Fibroblast of mammary gland (primary cell): ENCODE results near the gene ASGR1.
A peak's percentile ranks its signal among the peaks of the same experiment; 100 is the strongest.

Source experiments
- DNase-seq: peaks from one replicate; pipeline ENCODE4 v3.0.0-alpha.2; 2010; ENCODE audit warnings: low read depth
- H3K4me3 ChIP-seq: 2 replicates; pipeline ENCODE4 v1.5.1; 2011; ENCODE audit warnings: low read depth, mild to moderate bottlenecking, low read length, moderate library complexity; ENCODE audit not compliant: control insufficient read depth
- TF ChIP-seq, protein P1 (sequence below): conservative IDR thresholded peaks from 2 replicates; pipeline ENCODE4 v1.5.1; 2011; ENCODE audit warnings: low read depth, low read length, inconsistent platforms; ENCODE audit not compliant: control insufficient read depth, insufficient read depth

Gene ASGR1

DNA sequence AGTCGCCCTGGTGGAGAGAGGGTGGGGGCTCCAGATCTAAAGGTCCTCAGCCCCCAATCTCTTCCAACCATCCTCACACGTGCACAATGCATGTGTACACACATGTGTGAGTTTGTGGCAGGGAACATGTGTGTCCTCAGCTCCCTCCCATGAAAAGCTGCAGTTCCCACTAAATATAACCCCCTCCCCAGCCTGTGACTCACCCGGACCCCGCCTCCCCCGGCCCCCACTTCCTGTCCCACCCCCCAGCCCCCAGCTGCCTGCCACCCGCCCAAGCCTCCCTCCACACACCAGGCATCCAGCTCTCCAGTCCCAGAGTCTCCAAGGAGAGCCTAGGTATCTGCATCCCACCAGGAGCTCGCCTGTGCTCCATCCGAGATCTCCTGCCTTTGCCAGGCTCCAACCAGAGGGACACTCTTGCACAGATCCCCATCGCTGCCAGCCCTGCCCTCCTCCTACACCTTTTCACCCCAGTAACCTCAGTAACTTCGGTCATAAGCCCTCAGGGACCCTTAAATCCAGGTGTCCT is 36.5 kb upstream of the ASGR1 start:
- TF ChIP-seq, protein P1, sequence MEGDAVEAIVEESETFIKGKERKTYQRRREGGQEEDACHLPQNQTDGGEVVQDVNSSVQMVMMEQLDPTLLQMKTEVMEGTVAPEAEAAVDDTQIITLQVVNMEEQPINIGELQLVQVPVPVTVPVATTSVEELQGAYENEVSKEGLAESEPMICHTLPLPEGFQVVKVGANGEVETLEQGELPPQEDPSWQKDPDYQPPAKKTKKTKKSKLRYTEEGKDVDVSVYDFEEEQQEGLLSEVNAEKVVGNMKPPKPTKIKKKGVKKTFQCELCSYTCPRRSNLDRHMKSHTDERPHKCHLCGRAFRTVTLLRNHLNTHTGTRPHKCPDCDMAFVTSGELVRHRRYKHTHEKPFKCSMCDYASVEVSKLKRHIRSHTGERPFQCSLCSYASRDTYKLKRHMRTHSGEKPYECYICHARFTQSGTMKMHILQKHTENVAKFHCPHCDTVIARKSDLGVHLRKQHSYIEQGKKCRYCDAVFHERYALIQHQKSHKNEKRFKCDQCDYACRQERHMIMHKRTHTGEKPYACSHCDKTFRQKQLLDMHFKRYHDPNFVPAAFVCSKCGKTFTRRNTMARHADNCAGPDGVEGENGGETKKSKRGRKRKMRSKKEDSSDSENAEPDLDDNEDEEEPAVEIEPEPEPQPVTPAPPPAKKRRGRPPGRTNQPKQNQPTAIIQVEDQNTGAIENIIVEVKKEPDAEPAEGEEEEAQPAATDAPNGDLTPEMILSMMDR: no peak
- DNase-seq: no peak
- H3K4me3 ChIP-seq: peak overlapping the region; percentile 63

GRCh38 chr17:7215136-7215638 is 36.0 kb upstream of the ASGR1 start:
- no peak for DNase-seq
- H3K4me3 ChIP-seq: peak overlapping the region; percentile 12
- TF ChIP-seq, protein P1: no peak

GRCh38 chr17:7214300-7215135 is 35.3 kb upstream of the ASGR1 start:
- TF ChIP-seq, protein P1: peak; percentile 55
- DNase-seq: peak; percentile 94
- H3K4me3 ChIP-seq: peak overlapping the region; percentile 43

DNA sequence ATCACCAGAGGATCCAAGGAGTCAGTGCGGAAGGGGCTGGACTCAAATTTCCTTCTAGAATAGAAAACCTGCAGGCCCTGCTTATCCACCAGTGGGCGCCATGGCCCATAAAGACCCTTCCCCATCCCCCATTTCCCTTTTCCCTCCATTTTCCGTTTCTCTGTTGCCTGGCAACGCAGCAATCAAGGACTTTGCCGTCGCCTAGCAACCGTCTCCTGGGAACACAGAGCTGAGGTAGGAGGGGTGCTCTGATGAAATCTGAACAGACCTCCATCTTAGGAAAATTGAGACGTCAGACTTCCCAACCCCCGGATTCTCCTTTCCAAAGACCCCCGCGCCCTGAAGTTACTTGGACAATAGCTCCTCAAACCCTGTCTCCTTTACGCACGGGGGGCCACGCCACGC is 34.7 kb upstream of the ASGR1 start:
- TF ChIP-seq, protein P1: peak; percentile 46

DNA sequence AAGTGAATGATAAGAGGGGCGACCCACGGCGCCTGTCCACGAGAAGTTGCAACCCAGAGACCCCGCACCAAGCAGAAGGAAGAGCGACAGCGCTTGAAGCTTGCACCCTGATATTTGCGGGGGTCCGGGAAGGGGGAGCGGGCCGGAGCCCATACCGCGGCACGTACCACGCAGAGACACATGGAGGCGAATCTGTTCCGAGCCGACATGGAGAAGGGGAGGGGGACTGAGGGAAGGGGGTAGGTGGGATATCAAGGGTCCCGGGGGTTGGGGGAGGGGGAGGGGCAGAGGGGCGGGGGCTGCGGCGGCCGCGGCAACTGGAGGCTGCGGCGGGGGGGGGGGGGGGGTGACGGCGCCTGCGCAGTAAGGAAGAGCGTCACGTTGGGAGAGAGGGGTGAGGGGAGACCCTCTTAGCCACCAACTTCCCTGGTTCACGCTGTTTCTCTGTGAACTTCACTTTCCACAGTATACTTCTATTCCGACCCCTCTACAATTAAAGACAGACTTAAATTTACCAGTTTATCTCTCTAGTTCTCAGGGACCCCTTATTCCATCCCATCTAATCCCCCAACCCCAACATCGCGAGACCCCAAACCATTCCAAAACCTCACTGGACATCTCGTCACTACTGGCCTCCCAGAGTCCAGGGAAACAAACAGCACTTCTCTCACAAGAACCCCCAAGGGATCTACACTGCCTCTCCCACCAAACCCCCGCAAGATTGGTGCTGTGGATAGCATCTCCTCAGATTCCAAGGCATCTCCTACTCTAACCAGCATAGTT is 32.5 kb upstream of the ASGR1 start:
- TF ChIP-seq, protein P1: no peak
- H3K4me3 ChIP-seq: peak overlapping the region; percentile 17

More for the DNA sequence above, 34.7 kb upstream of the ASGR1 start:
- H3K4me3 ChIP-seq: peak overlapping the region; percentile 43
- DNase-seq: peak; percentile 80

GRCh38 chr17:7208754-7209460 is 29.7 kb upstream of the ASGR1 start:
- no peak overlapping the region for H3K4me3 ChIP-seq
- TF ChIP-seq, protein P1: no peak
- no peak for DNase-seq

More for the DNA sequence above, 32.5 kb upstream of the ASGR1 start:
- DNase-seq: no peak
